Parathyroid adenoma (tissue), 2 donors: ENCODE data around the gene EYA2.

Source experiments
- H2AFZ ChIP-seq: fragments of 300-600 bp; sonication (generic); one replicate; pipeline ENCODE4 v1.7.0; 2017; ENCODE audit warnings: antibody characterized with exemption, mild to moderate bottlenecking
- H3K27ac ChIP-seq: fragments of 300-600 bp; sonication (generic); one replicate; pipeline ENCODE4 v1.7.0; 2017
- H3K27me3 ChIP-seq: fragments of 300-600 bp; sonication (generic); one replicate; pipeline ENCODE4 v1.7.0; 2017; ENCODE audit warnings: low read length; ENCODE audit not compliant: control insufficient read depth, insufficient read depth
- H3K36me3 ChIP-seq: fragments of 300-600 bp; sonication (generic); one replicate; pipeline ENCODE4 v1.7.0; 2017; ENCODE audit warnings: low read length; ENCODE audit not compliant: control insufficient read depth, insufficient read depth
- H3K4me1 ChIP-seq: fragments of 300-600 bp; sonication (generic); one replicate; pipeline ENCODE4 v1.7.0; 2017; ENCODE audit warnings: control low read depth
- H3K4me2 ChIP-seq: fragments of 300-600 bp; sonication (generic); one replicate; pipeline ENCODE4 v1.7.0; 2017; ENCODE audit warnings: low read length
- H3K4me3 ChIP-seq: fragments of 300-600 bp; sonication (generic); one replicate; pipeline ENCODE4 v1.7.0; 2017; ENCODE audit warnings: low read depth, low read length
- H3K79me2 ChIP-seq: fragments of 300-600 bp; sonication (generic); one replicate; pipeline ENCODE4 v1.7.0; 2017; ENCODE audit warnings: control low read depth
- H3K9ac ChIP-seq: fragments of 300-600 bp; sonication (generic); one replicate; pipeline ENCODE4 v1.7.0; 2017; ENCODE audit warnings: mild to moderate bottlenecking
- H3K9me3 ChIP-seq: fragments of 300-600 bp; sonication (generic); one replicate; pipeline ENCODE4 v1.7.0; 2017; ENCODE audit warnings: low read length; ENCODE audit not compliant: control insufficient read depth
- CTCF ChIP-seq: fragments of 300-600 bp; sonication (generic); IDR thresholded peaks from one replicate; pipeline ENCODE4 v1.7.0; 2017; ENCODE audit warnings: antibody characterized with exemption, mild to moderate bottlenecking
- donor health status: primary hyperparathyroidism.

EYA2 gene

GRCh38 chr20:46962452-46963195 lies 68.0 kb downstream of the EYA2 start:
- TF ChIP-seq CTCF = no peak
- no peak overlapping the region for H2AFZ ChIP-seq
- H3K9me3 ChIP-seq = no peaks in the 10 kb centered on the region
- peaks cover 19% of the 10 kb centered on the region for H3K4me1 ChIP-seq
- no peak overlapping the region for H3K4me3 ChIP-seq
- no peak overlapping the region for H3K9ac ChIP-seq
- no peak overlapping the region for H3K27ac ChIP-seq
- H3K27me3 ChIP-seq = no peaks in the 10 kb centered on the region
- peaks cover 51% of the 10 kb centered on the region for H3K79me2 ChIP-seq
- no peak overlapping the region for H3K4me2 ChIP-seq
- H3K36me3 ChIP-seq = no peaks in the 10 kb centered on the region

DNA sequence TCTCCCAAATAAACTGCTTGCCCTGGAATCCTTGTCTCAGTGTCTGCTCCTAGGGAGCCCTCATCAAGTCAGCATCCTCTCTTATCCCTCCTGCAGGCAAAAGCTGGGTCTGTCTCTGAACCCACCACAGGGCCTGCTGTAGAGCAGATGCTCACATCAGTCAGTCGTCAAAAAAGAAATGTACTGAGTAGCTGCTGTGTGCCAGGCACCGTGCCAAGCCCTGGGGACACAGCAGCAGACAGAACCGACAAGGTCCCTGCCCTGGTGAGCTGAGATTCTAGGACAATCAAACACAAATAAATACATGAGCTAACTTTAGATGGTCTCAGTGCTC lies 68.5 kb downstream of the EYA2 start:
- Histone ChIP-seq H2AFZ (no peak overlapping the region), H3K9ac (no peak overlapping the region), H3K27me3 (no peaks in the 10 kb centered on the region), H3K27ac (no peak overlapping the region), H3K79me2 (peaks cover 53% of the 10 kb centered on the region), H3K4me3 (no peak overlapping the region), H3K9me3 (no peaks in the 10 kb centered on the region), H3K4me2 (no peak overlapping the region), H3K4me1 (peaks cover 19% of the 10 kb centered on the region), H3K36me3 (no peaks in the 10 kb centered on the region)
- no peak for TF ChIP-seq CTCF

DNA sequence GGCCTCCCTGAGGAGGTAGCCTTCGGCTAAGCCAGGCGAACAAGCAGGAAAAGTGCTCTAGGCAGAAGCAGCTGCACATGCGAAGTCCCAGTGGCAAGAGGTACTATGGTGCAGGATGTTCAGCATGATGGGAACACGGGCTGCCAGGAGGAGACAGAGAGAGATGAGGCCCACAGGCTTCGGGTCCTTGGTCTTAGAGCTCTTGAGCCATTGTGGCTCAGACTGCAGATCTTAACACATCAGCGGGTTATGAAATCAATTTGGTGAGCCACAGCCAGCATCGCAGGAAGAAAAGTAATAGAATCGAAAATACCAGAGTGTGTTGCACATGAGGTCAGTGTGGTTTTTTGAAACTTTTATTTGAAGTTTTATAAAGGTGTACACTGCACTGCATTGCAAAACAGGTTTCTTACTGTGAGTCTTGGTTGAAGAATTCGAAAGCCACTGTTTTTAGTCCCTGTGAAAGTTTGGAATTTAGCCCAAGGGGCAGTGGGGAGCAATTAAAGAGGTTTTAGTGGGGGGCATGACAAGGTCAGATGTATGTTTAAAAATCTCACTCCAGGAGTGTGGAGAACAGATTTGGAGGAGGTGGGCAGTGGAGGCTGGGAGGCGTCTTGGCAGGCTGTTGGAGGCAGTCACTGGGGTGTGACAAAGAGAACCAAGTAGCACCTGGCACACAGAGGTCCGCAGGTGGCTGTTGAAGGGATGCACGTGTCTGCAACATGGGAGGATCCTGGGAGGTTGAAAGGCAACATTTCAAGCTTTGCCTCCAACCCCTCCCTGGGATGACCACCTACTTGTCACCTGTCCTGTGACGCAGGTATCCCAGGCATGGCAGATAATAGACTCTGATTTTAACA lies 69.3 kb downstream of the EYA2 start:
- no peak for TF ChIP-seq CTCF
- H3K9ac ChIP-seq = no peak overlapping the region
- H3K36me3 ChIP-seq = no peaks in the 10 kb centered on the region
- no peak overlapping the region for H2AFZ ChIP-seq
- no peaks in the 10 kb centered on the region for H3K27me3 ChIP-seq
- H3K4me1 ChIP-seq = peaks cover 19% of the 10 kb centered on the region
- no peaks in the 10 kb centered on the region for H3K9me3 ChIP-seq
- no peak overlapping the region for H3K27ac ChIP-seq
- peaks cover 51% of the 10 kb centered on the region for H3K79me2 ChIP-seq
- H3K4me3 ChIP-seq = no peak overlapping the region
- no peak overlapping the region for H3K4me2 ChIP-seq

- Histone ChIP-seq H3K36me3 (no peaks in the 10 kb centered on the region), H3K4me1 (peaks cover 19% of the 10 kb centered on the region), H2AFZ (no peak overlapping the region), H3K9me3 (no peaks in the 10 kb centered on the region), H3K9ac (no peak overlapping the region), H3K4me2 (no peak overlapping the region), H3K27ac (no peak overlapping the region), H3K79me2 (peaks cover 42% of the 10 kb centered on the region), H3K27me3 (no peaks in the 10 kb centered on the region), H3K4me3 (no peak overlapping the region)
- TF ChIP-seq CTCF = no peak
Observed at GRCh38 chr20:46964618-46965455, 70.2 kb downstream of the EYA2 start.
